ENCODE data around the gene TAAR2. TPM values are rescaled to one million over a fixed set of nuclear protein-coding genes. Genes with fewer than 3 reads are reported as not detected.
A peak's percentile ranks its signal among the peaks of the same experiment; 100 is the strongest.
"Not testable (repeated sequence)": the region's sequence is repeated elsewhere in the genome, so short reads cannot be mapped to it uniquely, and the experiment has no call there.

Gene TAAR2
- total RNA-seq, 2 donors from 2014 or later: not detected

DNA sequence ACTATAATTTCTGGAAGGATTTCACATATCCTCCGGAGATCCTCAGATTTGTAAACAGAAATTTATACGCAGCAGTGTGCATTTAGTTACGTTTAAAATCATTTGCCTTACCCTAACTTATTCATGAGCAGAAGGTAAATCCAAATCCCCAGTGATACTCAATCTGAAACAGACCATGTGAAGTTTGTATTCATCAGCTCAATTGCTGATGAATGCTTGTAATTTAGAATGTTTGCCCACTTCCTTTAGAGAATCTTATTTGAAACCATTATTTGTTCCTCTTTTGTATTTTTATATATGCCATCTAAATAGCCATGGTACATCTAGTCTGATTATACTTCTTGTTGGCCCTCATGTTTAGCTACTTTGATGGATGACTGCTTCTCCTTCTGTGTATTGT is 19.5 kb upstream of the TAAR2 start:
- Mint-ChIP-seq H3K27me3 (no peaks in the 10 kb centered on the region), H3K36me3 (ENCODE audit: low read depth) (no peaks in the 10 kb centered on the region), H3K4me1 (peaks cover 5% of the 10 kb centered on the region), H3K27ac (no peak overlapping the region), H3K4me3 (no peak overlapping the region)
- H3K9me3 ChIP-seq (ENCODE audit: control insufficient read depth, low read length, poor library complexity, severe bottlenecking): no peaks in the 10 kb centered on the region
- ATAC-seq (no peak), DNase-seq (no peak)

DNA sequence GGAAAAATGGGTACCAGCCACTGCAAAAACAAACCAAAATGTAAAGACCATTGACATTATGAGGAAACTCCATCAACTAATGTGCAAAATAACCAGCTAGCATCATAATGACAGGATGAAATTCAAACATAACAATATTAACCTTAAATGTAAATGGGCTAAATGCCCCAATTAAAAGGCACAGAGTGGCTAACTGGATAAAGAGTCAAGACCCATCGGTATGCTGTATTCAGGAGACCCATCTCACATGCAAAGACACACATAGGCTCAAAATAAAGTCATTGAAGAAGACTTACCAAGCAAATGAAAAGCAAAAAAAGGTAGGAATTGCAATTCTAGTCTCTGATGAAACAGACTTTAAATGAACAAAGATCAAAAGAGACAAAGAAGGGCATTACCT is 13.1 kb upstream of the TAAR2 start:
- not testable (repeated sequence) for H3K4me3 Mint-ChIP-seq, H3K4me1 Mint-ChIP-seq
- H3K27me3 Mint-ChIP-seq: peaks cover 17% of the 10 kb centered on the region

DNA sequence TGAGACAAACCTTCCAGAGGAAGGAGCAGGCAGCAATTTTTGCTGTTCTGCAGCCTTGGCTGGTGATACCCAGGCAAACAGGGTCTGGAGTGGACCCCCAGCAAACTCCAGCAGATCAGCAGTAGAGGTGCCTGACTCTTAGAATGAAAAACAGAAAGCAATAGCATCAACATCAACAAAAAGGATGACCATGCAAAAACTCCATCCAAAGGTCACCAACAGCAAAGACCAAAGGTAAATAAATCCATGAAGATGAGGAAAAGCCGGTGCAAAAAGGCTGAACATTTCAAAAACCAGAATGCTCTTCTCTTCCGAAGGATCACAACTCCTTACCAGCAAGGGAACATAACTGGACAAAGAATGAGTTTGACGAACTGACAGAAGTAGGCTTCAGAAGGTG is 11.8 kb upstream of the TAAR2 start:
- not testable (repeated sequence) for H3K36me3 Mint-ChIP-seq (ENCODE audit: low read depth); H3K4me3 Mint-ChIP-seq; DNase-seq; H3K4me1 Mint-ChIP-seq; H3K9me3 ChIP-seq (ENCODE audit: control insufficient read depth, low read length, poor library complexity, severe bottlenecking); ATAC-seq; H3K27ac Mint-ChIP-seq
- peaks cover 20% of the 10 kb centered on the region for H3K27me3 Mint-ChIP-seq

More for the DNA sequence above, 13.1 kb upstream of the TAAR2 start:
- H3K9me3 ChIP-seq (ENCODE audit: control insufficient read depth, low read length, poor library complexity, severe bottlenecking); DNase-seq; H3K27ac Mint-ChIP-seq; H3K36me3 Mint-ChIP-seq (ENCODE audit: low read depth); ATAC-seq: not testable (repeated sequence)

DNA sequence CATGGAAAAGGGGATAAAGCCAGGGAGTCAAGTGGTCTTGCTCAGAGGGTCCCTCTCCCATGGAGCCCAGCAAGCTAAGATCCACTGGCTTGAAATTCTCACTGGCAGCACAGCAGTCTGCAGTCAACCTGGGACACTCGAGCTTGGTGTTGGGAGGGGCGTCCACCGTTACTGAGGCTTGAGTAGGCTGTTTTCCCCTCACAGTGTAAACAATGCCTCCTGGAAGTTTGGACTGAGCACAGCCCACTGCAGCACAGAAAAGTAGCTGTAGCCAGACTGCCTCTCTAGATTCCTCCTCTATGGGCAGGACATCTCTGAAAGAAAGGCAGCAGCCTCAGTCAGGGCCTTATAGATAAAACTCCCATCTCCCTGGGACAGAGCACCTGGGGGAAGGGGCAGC is 11.2 kb upstream of the TAAR2 start:
- not testable (repeated sequence) for H3K9me3 ChIP-seq (ENCODE audit: control insufficient read depth, low read length, poor library complexity, severe bottlenecking); H3K4me1 Mint-ChIP-seq; H3K4me3 Mint-ChIP-seq; H3K36me3 Mint-ChIP-seq (ENCODE audit: low read depth); DNase-seq; ATAC-seq; H3K27ac Mint-ChIP-seq
- peaks cover 25% of the 10 kb centered on the region for H3K27me3 Mint-ChIP-seq

DNA sequence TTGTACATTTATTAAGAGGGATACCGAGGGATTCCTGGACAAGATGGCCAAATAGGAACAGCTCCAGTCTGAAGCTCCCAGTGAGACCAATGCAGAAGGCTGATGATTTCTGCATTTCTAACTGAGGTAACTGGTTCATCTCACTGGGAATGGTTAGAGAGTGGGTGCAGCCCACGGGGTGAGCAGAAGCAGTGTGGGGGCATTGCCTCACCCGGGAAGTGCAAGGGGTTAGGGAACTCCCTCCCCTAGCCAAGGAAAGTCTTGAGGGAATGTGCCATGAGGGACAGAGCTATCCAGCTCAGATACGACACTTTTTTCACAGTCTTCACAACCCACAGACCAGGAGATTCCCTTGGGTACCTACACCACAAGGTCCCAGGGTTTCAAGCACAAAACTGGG is 10.7 kb upstream of the TAAR2 start:
- ATAC-seq (no peak), DNase-seq (no peak)
- peaks cover 25% of the 10 kb centered on the region for H3K27me3 Mint-ChIP-seq
- peaks cover 3% of the 10 kb centered on the region for H3K4me1 Mint-ChIP-seq
- H3K27ac Mint-ChIP-seq: no peak overlapping the region
- no peak overlapping the region for H3K4me3 Mint-ChIP-seq
- no peaks in the 10 kb centered on the region for H3K9me3 ChIP-seq (ENCODE audit: control insufficient read depth, low read length, poor library complexity, severe bottlenecking)
- H3K36me3 Mint-ChIP-seq (ENCODE audit: low read depth): peaks cover 2% of the 10 kb centered on the region

DNA sequence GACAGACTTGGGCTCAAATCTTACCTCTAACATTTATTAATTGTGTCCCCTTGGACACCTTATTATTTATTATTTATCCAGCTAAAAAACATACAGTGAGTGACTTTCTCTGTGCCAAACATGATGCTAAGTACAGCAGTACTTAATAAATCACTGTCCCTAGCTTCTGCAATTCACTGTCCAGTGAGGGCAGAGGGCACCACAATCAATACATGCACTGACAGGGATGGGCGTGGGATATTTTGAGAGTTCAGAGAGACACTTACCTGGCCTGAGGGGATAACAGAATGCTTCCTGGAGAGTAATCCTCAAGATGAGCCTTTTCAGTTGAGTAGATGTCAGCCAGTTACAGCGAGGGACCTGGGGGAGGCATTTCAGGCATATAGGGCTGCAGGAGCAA is 9.3 kb upstream of the TAAR2 start:
- Mint-ChIP-seq H3K4me3 (no peak overlapping the region), H3K27me3 (peaks cover 25% of the 10 kb centered on the region), H3K36me3 (ENCODE audit: low read depth) (peaks cover 2% of the 10 kb centered on the region), H3K4me1 (no peaks in the 10 kb centered on the region), H3K27ac (no peak overlapping the region)
- ATAC-seq (no peak), DNase-seq (no peak)
- no peaks in the 10 kb centered on the region for H3K9me3 ChIP-seq (ENCODE audit: control insufficient read depth, low read length, poor library complexity, severe bottlenecking)

DNA sequence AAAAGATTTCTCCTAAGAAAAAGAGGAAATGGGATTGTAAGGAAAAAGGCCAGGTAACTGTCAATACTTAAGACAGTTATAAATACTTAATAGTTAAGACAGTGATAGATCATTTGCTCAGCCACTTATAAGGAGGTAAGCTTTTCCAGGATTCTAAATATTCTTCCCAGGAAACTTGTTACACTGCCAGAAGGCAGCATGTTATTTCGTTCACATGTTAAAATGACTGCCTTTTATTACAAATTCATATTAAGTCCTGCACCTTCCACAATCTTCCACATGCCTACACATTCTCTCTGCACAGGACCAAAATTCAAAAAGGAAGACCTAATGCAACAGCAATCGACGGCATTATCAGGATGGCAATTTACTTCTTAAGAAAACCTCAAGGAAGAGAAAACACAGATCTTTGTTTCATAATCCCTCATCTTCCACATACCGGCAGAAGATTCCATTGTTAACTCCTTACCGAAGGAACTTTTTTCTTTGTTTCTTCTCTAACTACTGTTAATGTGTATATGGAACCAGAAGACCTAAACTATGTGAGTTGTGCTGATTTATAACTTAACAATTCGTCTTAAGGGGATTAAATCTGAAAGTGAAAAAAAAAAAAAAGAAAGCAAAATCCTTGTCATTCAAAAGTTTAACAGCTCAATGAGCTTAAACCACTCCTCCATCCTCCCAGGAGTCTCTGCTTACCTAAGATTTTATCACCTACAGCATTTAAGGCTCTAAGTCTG is 799 bp downstream of the TAAR2 start:
- Mint-ChIP-seq H3K27me3 (peaks cover 34% of the 10 kb centered on the region), H3K36me3 (ENCODE audit: low read depth) (peaks cover 2% of the 10 kb centered on the region), H3K4me1 (no peaks in the 10 kb centered on the region), H3K27ac (no peak overlapping the region), H3K4me3 (no peak overlapping the region)
- H3K9me3 ChIP-seq (ENCODE audit: control insufficient read depth, low read length, poor library complexity, severe bottlenecking): peaks cover 2% of the 10 kb centered on the region
- no peak for DNase-seq
- ATAC-seq: no peak

DNA sequence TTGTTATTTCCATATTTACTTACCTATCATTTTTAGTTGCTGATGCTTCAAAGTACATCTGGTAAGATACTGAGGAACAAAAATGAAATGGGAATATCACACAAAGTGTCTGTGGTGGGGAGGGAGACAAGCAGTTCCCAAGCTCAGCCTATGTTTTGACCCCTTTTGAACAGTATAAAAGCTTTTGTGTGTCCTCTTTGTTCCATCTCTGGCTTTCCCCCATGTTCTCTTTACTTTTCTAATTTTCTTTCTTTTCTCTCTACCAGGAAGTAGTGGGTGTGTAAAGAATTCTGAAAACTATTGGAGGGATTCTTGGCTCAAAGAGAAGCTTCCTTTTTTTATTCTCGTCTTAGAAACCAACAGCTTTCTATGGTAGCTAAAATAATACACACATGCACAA is 7.4 kb downstream of the TAAR2 start:
- Mint-ChIP-seq H3K4me3 (no peak overlapping the region), H3K27ac (no peak overlapping the region), H3K27me3 (peaks cover 16% of the 10 kb centered on the region), H3K36me3 (ENCODE audit: low read depth) (no peaks in the 10 kb centered on the region), H3K4me1 (peaks cover 5% of the 10 kb centered on the region)
- H3K9me3 ChIP-seq (ENCODE audit: control insufficient read depth, low read length, poor library complexity, severe bottlenecking): peaks cover 2% of the 10 kb centered on the region
- no peak for ATAC-seq
- DNase-seq: no peak

DNA sequence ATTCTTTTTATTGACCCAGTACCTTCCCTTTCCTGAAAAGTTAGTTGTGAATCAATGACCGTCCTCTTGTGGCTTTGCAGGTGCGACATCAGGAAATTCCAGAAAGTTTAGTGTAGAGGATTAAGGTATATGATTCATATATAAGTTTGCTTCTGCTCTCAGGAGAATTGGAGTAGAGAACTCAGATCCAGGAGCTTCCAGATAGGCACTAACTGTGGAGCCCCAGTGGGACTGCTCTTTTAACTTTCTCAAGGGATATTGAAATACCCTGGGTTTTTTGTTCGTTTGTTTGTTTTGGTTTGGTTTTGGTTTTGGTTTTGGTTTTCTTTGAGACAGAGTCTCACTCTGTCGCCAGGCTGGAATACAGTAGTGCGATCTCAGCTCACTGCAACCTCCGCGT is 9.5 kb downstream of the TAAR2 start:
- peaks cover 2% of the 10 kb centered on the region for H3K9me3 ChIP-seq (ENCODE audit: control insufficient read depth, low read length, poor library complexity, severe bottlenecking)
- peaks cover 5% of the 10 kb centered on the region for H3K4me1 Mint-ChIP-seq
- no peak for ATAC-seq
- peak overlapping the region; percentile 81 for H3K4me3 Mint-ChIP-seq
- peaks cover 14% of the 10 kb centered on the region for H3K27me3 Mint-ChIP-seq
- DNase-seq: no peak
- H3K36me3 Mint-ChIP-seq (ENCODE audit: low read depth): no peaks in the 10 kb centered on the region
- peak overlapping the region; percentile 21 for H3K27ac Mint-ChIP-seq

DNA sequence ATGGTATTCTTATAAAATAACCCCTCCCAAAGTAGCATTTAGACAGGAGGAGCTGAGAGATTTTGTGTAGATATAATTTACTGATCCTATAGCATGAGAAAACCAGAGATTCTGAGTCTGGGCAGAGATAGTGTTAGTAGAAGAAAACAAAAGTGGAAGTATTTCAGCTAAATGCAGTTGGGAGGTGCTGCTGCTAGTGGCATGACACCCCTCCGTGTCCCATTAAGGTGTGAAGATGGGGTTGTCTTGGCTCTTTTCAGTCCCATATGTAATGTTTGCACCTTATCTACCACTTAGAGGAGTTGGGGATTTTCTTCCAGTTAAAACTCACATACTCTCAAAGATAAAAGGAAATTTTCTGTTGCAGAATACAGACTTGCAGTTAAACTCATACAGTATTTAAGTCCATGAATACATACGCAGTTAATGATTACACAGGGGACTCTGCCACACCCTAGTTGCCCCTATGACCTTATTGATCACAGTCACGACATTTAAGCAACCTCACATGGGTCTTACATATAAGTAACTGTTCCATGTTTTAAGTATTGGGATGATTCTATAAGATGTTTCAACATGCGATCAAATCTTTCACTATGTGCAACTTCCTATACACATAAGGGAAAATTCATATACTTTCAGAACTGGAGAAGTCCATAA is 11.5 kb downstream of the TAAR2 start:
- no peak for DNase-seq
- H3K27ac Mint-ChIP-seq: no peak overlapping the region
- H3K27me3 Mint-ChIP-seq: peaks cover 4% of the 10 kb centered on the region
- no peaks in the 10 kb centered on the region for H3K9me3 ChIP-seq (ENCODE audit: control insufficient read depth, low read length, poor library complexity, severe bottlenecking)
- no peak for ATAC-seq
- no peaks in the 10 kb centered on the region for H3K36me3 Mint-ChIP-seq (ENCODE audit: low read depth)
- peak overlapping the region; percentile 62 for H3K4me3 Mint-ChIP-seq
- H3K4me1 Mint-ChIP-seq: peaks cover 5% of the 10 kb centered on the region

DNA sequence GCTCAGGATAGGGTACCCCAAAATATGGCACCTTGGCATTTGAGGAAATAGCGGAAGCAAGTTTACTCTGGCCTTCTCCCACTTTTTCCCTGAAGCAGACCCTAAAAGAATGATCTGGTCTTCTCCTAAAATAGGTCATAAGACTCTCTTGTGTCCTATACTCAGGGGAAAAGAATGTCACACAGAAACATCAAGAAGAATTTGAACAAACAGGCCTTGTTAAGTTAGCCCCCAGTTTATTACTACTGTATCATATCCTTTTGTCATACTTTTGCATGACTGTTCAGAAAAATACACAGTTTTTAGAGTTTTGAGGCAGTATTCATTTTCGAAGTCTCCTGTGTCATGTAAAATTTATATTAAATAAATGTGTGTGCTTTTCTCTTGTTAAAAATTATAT is 12.5 kb downstream of the TAAR2 start:
- Mint-ChIP-seq H3K4me3 (no peak overlapping the region), H3K27me3 (peaks cover 7% of the 10 kb centered on the region), H3K36me3 (ENCODE audit: low read depth) (no peaks in the 10 kb centered on the region), H3K4me1 (peaks cover 5% of the 10 kb centered on the region), H3K27ac (no peak overlapping the region)
- ATAC-seq: no peak
- no peaks in the 10 kb centered on the region for H3K9me3 ChIP-seq (ENCODE audit: control insufficient read depth, low read length, poor library complexity, severe bottlenecking)
- no peak for DNase-seq

DNA sequence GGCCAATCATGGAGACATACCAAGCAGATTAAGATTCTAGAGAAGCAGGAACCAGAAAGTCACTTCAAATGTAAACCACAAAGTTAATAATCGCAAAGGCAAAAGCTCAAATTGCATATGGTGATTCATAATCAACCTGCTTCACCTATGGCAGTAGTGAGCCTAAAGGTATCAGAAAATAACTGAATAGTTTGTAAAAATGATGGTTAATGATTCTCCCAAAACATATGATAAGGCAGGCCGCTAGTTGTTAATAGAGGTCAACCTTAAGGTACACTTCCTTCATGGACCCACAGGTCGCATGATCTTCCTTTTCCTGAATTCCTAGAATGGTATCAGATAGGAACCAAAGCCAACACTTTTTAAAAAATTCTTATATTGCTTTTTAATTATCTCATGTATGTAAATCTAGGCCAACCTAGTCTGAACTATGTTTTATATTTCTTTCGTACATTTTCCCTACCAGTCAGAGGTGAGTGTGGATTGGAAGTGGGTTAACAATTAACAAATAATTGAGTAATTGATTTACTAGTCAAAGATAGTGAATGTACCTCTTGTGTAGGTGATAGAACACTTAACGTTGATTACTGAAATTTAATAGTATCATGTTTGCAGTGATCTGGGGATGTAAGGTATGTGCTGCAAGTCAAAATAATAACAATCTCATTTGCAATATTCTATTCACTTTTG is 16.4 kb downstream of the TAAR2 start:
- no peak overlapping the region for H3K4me3 Mint-ChIP-seq
- DNase-seq (no peak), ATAC-seq (no peak)
- H3K36me3 Mint-ChIP-seq (ENCODE audit: low read depth): no peaks in the 10 kb centered on the region
- peaks cover 5% of the 10 kb centered on the region for H3K4me1 Mint-ChIP-seq
- no peak overlapping the region for H3K27ac Mint-ChIP-seq
- H3K9me3 ChIP-seq (ENCODE audit: control insufficient read depth, low read length, poor library complexity, severe bottlenecking): no peaks in the 10 kb centered on the region
- peaks cover 27% of the 10 kb centered on the region for H3K27me3 Mint-ChIP-seq

DNA sequence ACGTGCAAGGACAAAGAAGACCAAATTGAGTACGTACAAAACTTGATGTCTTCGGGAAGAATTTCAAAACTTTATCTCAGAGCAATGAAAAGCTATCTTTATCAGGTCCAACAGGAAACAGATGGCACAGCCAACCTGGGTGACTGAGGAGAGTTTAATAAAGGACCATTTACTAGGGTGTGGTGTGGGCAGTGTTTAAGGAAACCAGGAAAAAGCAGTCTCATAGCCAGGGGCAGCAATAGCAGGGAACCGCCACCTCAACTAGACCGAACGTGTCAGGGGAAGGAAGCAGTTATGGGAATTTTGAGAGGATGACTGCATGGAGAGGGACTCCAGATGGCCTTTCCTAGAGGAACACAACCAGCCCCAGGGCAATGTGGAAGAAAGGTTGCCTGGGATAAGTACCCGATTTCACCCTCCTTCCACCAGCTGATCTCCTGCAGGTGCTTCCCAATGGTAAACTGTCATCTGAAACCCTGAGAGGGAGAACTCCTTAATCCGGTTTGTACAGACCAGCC is 19.4 kb downstream of the TAAR2 start:
- no peak overlapping the region for H3K4me3 Mint-ChIP-seq
- ATAC-seq: no peak
- peaks cover 22% of the 10 kb centered on the region for H3K27me3 Mint-ChIP-seq
- DNase-seq: no peak
- H3K36me3 Mint-ChIP-seq (ENCODE audit: low read depth): no peaks in the 10 kb centered on the region
- no peaks in the 10 kb centered on the region for H3K9me3 ChIP-seq (ENCODE audit: control insufficient read depth, low read length, poor library complexity, severe bottlenecking)
- H3K4me1 Mint-ChIP-seq: no peaks in the 10 kb centered on the region
- no peak overlapping the region for H3K27ac Mint-ChIP-seq
